GM12891 (cell line): Measurements from ENCODE around the gene FOXP4.

Experiments used
- POLR2AphosphoS5 ChIP-seq: IDR thresholded peaks from 2 replicates; pipeline ENCODE4 v1.6.1; 2011; ENCODE audit warnings: low read depth, low read length, control low read depth
- TAF1 ChIP-seq: IDR thresholded peaks from 2 replicates; pipeline ENCODE4 v1.6.1; 2011; ENCODE audit warnings: low read depth, low read length, control low read depth

GRCh38 chr6:41579088-41579610 is 33.0 kb downstream of the FOXP4 start:
- TF ChIP-seq POLR2AphosphoS5: no peak
- TF ChIP-seq TAF1: no peak
